ENCODE results near the gene HOXC9.

DNA sequence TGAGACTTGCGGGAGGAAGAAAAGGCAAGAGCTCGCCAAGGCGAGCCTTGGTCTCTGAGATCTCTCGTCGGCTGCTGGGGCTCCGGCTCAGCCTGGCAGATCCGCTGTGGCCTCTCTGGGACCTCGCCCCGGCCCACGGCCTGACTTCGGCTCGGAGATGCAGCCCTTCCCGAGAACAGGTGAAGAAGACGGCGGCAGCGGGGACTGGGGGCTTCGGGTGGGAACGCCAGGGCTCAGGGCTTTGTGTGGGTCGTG is 6.0 kb upstream of the HOXC9 start:
- TF ChIP-seq, protein P1, sequence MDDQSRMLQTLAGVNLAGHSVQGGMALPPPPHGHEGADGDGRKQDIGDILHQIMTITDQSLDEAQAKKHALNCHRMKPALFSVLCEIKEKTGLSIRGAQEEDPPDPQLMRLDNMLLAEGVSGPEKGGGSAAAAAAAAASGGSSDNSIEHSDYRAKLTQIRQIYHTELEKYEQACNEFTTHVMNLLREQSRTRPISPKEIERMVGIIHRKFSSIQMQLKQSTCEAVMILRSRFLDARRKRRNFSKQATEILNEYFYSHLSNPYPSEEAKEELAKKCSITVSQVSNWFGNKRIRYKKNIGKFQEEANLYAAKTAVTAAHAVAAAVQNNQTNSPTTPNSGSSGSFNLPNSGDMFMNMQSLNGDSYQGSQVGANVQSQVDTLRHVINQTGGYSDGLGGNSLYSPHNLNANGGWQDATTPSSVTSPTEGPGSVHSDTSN (IDR thresholded peaks at IDR 0.05): no peak
- TF ChIP-seq, protein P2, sequence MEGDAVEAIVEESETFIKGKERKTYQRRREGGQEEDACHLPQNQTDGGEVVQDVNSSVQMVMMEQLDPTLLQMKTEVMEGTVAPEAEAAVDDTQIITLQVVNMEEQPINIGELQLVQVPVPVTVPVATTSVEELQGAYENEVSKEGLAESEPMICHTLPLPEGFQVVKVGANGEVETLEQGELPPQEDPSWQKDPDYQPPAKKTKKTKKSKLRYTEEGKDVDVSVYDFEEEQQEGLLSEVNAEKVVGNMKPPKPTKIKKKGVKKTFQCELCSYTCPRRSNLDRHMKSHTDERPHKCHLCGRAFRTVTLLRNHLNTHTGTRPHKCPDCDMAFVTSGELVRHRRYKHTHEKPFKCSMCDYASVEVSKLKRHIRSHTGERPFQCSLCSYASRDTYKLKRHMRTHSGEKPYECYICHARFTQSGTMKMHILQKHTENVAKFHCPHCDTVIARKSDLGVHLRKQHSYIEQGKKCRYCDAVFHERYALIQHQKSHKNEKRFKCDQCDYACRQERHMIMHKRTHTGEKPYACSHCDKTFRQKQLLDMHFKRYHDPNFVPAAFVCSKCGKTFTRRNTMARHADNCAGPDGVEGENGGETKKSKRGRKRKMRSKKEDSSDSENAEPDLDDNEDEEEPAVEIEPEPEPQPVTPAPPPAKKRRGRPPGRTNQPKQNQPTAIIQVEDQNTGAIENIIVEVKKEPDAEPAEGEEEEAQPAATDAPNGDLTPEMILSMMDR (IDR thresholded peaks at IDR 0.05): no peak
- TF ChIP-seq YY1 (IDR thresholded peaks at IDR 0.05; ENCODE audit: low read depth) (no peak), FOXM1 (IDR thresholded peaks at IDR 0.05; ENCODE audit: low read depth) (no peak), POLR2AphosphoS5 (IDR thresholded peaks at IDR 0.05; ENCODE audit: low read depth, low read length) (no peak), TCF12 (IDR thresholded peaks at IDR 0.05) (no peak), EP300 (IDR thresholded peaks at IDR 0.05; ENCODE audit: borderline replicate concordance in 1 of 2, low read depth in 1 of 2, low read length in 1 of 2) (no peak), RFX5 (IDR thresholded peaks at IDR 0.05; ENCODE audit: low read length) (no peak)
- TF ChIP-seq, protein P3, sequence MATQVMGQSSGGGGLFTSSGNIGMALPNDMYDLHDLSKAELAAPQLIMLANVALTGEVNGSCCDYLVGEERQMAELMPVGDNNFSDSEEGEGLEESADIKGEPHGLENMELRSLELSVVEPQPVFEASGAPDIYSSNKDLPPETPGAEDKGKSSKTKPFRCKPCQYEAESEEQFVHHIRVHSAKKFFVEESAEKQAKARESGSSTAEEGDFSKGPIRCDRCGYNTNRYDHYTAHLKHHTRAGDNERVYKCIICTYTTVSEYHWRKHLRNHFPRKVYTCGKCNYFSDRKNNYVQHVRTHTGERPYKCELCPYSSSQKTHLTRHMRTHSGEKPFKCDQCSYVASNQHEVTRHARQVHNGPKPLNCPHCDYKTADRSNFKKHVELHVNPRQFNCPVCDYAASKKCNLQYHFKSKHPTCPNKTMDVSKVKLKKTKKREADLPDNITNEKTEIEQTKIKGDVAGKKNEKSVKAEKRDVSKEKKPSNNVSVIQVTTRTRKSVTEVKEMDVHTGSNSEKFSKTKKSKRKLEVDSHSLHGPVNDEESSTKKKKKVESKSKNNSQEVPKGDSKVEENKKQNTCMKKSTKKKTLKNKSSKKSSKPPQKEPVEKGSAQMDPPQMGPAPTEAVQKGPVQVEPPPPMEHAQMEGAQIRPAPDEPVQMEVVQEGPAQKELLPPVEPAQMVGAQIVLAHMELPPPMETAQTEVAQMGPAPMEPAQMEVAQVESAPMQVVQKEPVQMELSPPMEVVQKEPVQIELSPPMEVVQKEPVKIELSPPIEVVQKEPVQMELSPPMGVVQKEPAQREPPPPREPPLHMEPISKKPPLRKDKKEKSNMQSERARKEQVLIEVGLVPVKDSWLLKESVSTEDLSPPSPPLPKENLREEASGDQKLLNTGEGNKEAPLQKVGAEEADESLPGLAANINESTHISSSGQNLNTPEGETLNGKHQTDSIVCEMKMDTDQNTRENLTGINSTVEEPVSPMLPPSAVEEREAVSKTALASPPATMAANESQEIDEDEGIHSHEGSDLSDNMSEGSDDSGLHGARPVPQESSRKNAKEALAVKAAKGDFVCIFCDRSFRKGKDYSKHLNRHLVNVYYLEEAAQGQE (IDR thresholded peaks at IDR 0.05; ENCODE audit: low read depth, low read length): no peak

Data from SK-N-SH (cell line).